Activated CD4-positive, alpha-beta T cell treated with anti-CD3 and anti-CD28 coated beads, Interleukin-2, amount 50 U/mL, for 48 hours (primary cell): ENCODE data around the gene PRMT3.
"Not testable (repeated sequence)": the region's sequence is repeated elsewhere in the genome, so short reads cannot be mapped to it uniquely, and the experiment has no call there.

Experiments
- DNase-seq, 2 experiments: peaks; one replicate each; pipeline ENCODE4 v3.0.0-alpha.2; 2020

Gene PRMT3

DNA sequence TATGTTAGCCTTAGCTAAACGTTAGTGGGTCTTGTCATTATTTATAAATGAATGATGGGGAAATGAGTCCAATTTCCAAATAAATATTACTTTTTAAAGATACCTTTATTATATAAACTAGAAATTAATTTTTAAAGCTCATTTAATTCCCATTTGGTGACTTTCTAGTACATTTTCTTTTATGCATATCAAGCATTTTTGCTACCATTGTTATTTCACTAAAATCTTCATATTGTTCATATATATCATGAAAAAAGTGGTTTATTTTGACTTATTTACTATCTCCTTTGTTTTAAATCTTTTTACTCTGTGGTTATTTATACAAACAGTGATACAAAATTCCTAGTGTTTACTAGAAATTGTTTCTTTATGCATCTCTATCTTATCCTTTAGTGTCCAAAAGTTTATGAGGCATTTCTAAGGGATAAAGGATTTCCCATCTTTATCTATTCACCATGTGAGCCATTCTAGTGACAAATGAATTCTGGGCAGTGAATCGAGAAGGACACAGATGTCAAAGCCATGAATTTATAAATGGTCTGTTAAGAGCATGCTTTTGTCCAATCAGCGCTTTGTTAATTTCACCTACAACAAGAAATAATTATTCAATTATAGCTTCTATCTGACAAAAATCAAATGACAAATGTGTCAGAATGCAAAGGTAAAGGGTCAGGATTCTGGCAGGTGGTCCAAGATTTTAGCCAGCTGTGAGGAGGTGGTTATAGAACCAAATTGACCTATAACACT, 70.6 kb downstream of the PRMT3 start:
- DNase-seq = no peak

DNA sequence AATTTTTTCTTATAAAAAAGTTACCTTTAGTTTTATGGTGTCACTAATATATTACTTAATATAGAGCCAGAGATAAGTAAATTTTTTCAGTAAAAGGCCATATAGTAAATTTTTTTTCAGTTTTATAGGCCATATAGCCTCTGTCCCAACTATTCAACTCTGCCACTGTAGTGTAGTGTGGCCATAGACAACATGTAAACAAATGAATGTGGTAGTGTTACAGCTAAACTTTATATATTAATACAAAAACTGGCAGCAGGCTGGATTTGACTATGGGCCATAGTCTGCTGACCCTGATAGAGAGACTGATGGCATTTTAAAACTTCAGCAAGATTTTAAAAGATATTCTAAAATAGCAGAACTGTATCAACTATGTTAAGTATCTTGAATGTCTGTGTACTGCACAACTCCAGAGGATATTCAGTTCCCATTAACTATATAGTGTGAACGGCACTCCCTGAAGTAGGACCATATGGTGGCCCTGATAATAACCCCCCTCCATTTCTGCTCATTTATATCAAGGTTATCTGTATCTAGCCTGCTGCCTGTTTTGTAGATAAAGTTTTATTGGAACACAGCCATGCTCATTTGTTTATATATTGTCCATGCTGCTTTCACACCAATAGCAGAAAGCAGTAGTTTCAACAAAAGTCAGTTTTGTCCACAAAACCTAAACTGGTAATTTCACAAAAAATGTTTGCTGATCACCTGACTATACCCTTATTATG, 71.6 kb downstream of the PRMT3 start:
- no peak for DNase-seq

DNA sequence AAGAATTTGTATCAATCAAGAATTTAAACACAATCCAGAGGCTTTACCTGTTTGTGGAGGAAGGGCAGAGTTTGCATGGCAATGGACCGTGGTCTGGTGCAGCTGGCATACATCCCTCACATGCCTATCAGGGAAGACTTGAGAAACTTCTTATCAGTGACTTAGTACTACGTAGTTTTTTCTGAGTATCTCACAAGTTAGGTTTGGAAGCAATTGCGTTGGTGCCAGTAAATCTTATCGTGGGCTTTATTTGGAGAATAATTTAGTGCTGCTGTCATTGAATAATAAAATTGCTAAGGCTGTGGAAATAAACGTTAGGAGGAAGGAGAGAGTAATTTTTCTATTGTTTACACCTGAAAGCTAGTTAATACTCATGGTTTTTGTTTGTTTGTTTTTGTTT, 72.3 kb downstream of the PRMT3 start:
- no peak for DNase-seq

- DNase-seq = no peak
These were observed 77.0 kb downstream of the PRMT3 start for GRCh38 chr11:20464518-20464917.

DNA sequence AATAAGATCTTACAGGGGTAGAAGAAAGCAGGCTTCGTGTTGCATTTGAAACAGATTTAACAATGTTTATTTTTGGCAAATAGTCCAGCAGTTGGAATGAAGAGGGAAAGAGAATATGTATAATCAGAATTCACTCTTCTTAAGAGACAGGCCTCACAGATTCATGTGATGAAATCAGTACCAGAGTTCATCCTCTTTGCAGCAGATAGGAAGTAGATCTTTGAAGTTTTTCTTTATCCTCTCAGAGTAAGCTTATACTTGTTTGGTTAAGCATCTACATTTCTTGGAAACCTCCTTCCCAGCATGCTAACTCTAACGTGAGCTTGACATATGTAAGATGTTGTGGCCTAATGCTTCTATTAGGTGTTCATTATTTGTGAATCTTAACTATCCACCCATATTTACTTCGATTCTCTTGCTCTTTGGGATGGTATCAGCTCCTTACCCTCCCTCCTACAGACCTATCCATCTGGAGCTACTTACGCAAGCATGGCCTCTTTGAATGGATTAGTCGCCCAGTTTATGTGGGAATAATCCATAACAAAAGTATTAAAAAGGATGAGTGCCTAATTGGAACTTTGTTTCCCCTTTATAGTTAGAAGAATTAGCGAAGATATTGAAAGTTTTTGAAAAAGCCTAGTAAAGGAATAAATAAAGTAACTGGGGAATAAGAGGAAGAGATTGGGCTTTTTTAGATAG, 80.1 kb downstream of the PRMT3 start:
- no peak for DNase-seq

DNA sequence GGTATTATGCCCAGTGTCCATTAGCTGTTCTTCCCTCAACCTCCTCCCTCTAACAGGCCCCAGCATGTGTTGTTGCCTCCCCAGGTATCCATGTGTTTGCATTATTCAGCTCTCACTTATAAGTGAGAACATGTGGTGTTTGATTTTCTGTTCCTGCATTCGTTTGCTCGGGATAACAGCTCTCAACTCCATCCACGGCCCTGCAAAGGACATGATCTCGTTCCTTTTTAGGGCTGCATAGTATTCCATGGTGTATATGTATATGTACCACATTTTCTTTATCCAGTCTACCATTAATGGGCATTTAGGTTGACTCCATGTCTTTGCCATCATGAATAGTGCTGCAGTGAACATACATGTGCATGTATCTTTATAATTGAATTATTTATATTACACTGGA, 82.8 kb downstream of the PRMT3 start:
- DNase-seq = no peak

GRCh38 chr11:20471929-20472328, 84.4 kb downstream of the PRMT3 start:
- DNase-seq = not testable (repeated sequence)

- no peak for DNase-seq
These were observed 86.8 kb downstream of the PRMT3 start for GRCh38 chr11:20474176-20474881.

DNA sequence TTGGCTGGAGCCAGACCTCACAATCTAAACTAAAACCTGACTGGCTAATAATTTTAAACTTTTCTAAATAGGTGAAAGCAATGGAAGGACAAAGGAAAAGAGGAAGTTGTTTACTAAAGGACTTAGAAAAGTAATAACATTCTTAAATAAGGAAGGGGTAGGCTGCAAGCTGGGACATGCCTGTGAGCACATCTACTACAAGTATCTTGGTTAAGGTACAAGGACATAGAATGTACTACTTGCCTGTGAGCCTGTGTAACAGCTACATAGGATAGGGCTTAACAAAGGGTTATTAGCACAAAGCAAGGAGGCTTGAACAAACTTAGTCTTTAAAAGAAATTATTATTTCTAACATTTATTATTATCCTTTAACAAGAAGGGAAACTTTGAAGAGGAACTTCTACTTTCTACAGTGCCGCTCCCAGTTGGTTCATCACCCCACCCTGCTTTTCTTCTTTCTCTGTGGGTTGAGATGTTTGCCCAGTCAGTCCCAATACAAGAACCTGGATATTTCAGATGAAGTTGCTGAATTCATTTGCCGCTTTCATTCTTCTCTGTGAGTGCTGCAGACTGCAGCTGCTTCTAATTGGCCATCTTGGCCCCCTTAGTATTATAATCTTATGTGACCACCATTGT, 87.5 kb downstream of the PRMT3 start:
- no peak for DNase-seq

DNA sequence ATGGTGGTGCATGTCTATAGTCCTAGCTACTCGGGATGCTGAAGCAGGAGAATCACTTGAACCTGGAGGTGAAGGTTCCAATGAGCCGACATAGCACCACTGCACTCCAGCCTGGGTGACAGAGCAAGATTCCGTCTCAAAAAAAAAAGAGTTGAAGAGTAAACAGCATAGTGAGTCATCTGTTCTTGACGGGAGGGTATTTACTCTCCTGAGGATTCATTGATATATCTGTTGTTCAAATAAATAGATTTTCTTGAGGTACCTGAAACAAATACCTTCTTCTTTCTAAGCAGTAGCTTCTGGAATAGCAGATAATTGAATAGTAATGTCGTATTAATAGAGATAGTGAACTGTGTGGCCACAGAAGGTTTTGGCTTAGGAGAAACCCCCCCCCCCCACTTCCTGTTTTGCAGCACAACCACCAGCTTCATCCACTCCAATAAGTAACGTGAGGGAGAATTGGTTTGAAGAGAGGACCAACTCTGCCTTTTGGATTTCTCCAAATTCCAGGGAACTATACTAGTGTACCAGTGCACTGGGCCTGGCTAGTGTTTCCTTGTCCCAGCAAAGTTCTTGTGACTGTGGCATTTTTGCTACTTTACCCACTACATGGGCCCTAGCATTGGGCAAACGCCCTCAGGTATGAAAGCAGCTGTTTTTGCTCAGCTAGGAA, 90.0 kb downstream of the PRMT3 start:
- DNase-seq = no peak

DNA sequence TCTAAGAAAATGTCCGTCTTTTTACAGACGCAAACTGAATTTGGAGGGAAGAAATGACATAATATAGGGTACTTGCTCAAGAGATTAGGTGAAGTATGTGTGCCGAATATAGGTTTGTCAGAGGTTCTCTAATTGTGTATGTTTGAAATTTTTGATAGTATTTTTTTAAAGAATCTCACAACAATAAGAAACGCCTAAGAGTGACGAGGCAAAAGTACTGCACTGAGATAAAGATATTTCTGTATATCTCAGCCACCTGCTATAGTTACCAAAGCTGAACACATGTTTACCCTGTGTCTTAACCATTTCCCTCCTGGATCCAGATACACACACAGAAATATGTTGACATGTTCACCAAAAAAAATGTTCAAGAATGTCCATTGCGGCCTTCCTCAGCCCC, 92.0 kb downstream of the PRMT3 start:
- DNase-seq = no peak

GRCh38 chr11:20483931-20484330, 96.4 kb downstream of the PRMT3 start:
- DNase-seq = no peak

- DNase-seq = not testable (repeated sequence)
These were observed 96.9 kb downstream of the PRMT3 start for GRCh38 chr11:20484416-20484815.

- no peak for DNase-seq
These were observed 100.8 kb downstream of the PRMT3 start for GRCh38 chr11:20488352-20488751.

DNA sequence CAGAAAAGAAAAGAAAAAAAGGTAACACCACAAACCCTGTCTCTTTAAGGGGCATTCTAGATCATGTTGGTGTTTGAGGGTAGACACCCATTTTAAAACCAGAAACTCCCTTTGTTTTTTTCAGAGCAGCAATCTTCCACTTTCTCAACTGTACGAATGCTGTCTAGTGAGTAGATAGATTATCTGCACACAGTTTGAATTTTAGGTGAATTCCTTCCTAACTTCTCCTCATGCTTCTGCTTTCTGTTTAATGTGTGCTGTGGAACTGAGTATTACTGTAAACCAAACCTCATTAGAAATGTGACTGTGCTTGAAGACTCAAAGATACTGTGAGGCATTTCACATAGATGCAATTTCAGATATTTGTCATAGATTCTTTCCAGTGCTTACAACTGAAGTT, 102.4 kb downstream of the PRMT3 start:
- DNase-seq = no peak

DNA sequence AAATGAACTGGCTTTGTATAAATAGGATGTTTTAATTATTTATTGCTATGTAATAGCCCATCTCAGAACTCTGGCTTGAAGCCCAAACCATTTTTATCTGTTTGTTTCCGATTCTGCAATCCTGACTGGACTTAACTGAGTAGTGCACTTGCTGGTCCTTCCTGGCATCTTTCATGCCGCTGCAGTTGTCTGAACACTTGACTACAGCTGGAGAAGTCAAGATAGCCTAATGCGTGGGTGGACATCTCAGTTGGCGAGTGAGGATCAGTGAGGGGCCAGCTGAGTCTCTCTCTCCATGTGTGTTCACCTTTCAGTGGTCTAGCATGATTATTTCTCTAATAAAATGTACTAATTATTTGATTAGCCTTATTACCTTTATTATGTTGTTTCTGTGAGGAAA, 105.8 kb downstream of the PRMT3 start:
- DNase-seq = no peak

DNA sequence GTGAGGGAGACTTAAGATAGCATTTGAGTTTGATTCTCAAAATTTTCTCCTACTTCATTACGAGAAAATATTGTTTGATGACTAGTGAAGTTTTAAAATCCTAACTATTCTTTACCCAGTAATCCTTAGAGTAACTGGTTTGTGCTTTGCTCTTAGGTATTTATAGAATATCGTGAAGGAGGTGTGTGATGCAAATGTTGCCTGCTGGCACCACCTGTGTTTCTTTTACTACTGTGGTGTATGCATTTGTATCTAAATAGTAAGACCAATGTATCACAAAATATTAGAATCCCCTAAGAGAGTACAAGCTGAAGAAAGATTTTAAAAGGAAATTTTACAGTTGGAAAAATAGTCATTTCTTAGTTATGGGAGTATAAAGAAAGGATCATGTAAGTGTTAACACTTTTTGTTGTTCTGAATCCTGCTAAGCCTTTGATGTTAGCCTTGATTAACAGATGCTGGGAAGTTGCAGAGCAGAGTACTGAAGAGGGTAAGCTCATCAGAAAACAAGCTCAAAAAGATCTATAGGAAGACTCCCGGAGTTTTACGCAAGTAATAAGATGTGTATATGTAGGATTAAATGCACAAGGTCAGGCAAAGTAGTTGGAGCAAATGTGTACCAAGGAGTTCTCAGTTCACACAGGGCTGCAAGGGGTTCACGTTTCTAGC, 109.7 kb downstream of the PRMT3 start:
- no peak for DNase-seq

DNA sequence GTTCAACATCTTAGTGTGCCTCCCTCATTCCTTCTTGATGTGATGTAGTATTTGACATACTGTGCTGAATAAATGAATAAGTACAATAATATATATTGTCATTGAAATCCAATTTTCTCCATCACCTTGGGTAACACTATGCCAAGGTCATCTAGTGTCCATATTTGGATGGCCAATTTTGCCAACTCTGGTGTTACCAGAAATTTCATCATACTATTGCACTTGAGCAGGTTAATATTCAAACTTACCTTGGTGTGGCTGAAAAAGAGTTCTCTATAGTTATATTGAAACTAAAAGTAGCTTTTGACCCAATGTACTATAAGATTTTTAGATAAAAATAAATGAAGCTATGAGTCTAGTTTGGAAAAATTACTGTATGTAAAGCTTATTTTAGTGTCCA, 113.7 kb downstream of the PRMT3 start:
- no peak for DNase-seq

DNA sequence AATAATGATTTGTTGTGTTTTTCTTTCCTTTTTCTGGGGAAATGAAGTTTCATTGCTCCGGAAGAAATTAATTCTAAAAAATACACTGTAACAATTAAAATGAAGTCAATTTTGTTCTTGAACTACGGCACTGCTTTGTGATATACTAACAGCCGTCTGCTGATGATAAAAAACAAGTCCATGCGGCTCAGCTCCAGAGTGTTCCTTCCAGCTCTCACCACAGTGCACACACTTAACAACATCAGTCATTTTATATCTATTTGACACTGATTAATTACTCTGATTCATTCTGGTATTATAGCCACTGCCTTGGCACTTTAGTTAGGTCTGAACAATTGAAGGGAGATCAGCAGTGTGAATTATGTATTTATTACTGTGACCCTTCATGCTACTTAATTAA, 114.5 kb downstream of the PRMT3 start:
- no peak for DNase-seq

DNA sequence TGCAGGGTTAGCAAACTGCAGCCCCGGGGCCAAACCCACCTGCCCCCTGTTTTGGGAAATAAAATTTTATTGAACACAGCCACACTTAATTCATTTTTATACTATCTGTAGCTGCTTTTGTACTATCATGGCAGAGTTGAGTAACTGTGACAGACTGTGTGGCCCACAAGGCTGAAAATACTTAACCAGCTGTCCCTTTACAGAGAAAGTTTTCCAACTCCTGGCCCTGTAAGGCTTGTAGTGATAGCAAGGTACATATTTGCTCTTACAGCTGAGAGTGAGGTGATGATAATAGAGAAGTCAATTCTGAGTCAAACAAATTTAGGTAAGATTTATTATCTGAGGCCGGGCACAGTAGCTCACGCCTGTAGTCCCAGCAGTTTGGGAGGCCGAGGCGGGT, 124.5 kb downstream of the PRMT3 start:
- no peak for DNase-seq

- DNase-seq = no peak
These were observed 125.4 kb downstream of the PRMT3 start for GRCh38 chr11:20512869-20513268.
